HFF-Myc (cell line): ENCODE measurements around the gene CNOT2.
"Not testable (repeated sequence)": the region's sequence is repeated elsewhere in the genome, so short reads cannot be mapped to it uniquely, and the experiment has no call there.

ENCODE experiments used
- DNase-seq: peaks from one replicate; pipeline ENCODE4 v3.0.0-alpha.2; 2011; ENCODE audit warnings: low read depth; ENCODE audit errors: extremely low read depth
- H3K4me3 ChIP-seq: replicated peaks from 2 replicates; pipeline ENCODE4 v1.5.1; 2011; ENCODE audit warnings: low read depth, mild to moderate bottlenecking, control low read depth, low read length
- CTCF ChIP-seq: IDR thresholded peaks from 2 replicates; pipeline ENCODE4 v1.5.1; 2012; ENCODE audit warnings: mild to moderate bottlenecking, low read depth, low read length, control low read depth; ENCODE audit errors: missing control alignments

CNOT2 gene

GRCh38 chr12:70288817-70289216, 45.6 kb downstream of the CNOT2 start:
- TF ChIP-seq CTCF, result no peak
- no peak overlapping the region for H3K4me3 ChIP-seq
- no peak for DNase-seq

DNA sequence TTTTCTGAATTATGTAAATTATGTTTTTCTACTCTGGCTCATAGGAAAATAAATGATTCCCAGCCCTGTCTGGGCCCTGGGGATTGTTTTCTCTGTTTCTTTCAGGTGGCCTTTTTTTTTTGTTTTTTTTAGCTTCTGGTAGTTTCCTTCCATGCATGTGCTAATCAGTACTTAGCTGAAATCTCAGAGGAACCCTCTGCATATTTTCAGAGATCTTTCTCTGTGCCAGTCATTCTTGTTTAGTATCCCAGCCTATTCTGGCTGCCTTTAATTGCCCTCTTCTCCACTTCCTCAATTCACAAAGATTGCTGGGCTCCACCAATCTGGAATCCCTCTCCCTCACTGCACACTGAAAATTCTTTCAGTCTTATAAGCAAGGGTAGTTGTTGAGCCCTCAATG, 46.9 kb downstream of the CNOT2 start:
- no peak overlapping the region for H3K4me3 ChIP-seq
- TF ChIP-seq CTCF, result no peak
- no peak for DNase-seq

DNA sequence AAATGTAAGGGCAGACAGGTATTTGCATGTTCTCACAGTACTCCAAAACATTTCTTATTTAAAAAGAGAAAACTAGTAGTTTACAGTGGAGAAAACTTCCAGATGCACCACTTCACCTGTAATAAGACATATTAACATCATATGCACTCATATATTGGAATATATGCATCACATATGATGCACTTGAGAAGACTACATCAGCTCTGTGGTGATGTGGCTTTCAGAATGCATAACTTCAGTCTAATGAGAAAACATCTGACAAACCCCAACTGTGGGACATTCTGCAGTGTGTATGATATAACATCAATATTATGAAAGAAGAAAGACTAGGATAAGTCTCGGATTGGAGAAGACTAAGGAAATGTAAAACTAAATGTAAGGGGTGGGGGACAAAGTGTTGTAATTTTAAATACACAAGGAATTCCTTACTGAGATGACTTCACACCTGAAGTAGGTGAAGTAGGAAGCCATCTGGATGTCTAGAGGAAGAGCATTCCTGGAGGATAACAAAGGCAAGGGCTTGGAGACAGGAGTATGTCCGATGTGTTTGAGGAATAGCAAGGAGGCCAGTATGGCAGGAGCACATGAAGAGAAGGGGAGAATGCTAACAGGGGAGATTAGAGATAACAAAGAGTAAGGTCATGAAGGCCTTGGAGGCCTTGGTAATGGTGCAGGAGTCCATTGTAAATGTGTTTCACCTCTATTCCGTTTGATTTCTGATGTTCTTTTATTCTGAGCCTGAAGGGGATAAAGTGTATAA, 49.0 kb downstream of the CNOT2 start:
- TF ChIP-seq CTCF, result no peak
- DNase-seq, result no peak
- no peak overlapping the region for H3K4me3 ChIP-seq

- not testable (repeated sequence) for DNase-seq, H3K4me3 ChIP-seq
Observed at GRCh38 chr12:70304684-70305555, 61.7 kb downstream of the CNOT2 start.

GRCh38 chr12:70305794-70306193, 62.6 kb downstream of the CNOT2 start:
- DNase-seq, result no peak
- no peak for TF ChIP-seq CTCF
- no peak overlapping the region for H3K4me3 ChIP-seq

GRCh38 chr12:70306676-70307075, 63.4 kb downstream of the CNOT2 start:
- no peak for TF ChIP-seq CTCF
- DNase-seq, result no peak

DNA sequence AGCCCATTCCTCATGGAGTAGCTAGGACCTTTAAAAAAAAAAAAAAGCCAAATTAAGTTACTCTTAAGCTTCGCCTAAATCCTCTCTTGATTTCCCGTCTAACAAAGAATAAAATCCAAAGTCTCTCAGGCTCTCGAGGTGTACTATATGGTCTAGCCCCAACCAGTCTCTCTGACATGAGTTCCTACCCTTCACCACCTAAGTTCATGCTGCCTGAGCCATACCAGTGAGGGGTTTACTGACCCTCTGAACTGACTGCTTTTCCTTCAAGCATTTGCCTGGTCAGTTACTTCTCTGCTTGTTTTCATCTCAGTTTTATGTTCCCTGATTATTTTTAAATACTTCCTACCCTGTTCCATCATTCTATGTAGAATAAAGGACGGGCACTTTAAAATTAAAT, 64.6 kb downstream of the CNOT2 start:
- DNase-seq, result no peak
- no peak overlapping the region for H3K4me3 ChIP-seq
- TF ChIP-seq CTCF, result no peak

More at GRCh38 chr12:70306676-70307075, 63.4 kb downstream of the CNOT2 start:
- H3K4me3 ChIP-seq, result no peak overlapping the region
